Psoas muscle (tissue), 8 donors: ENCODE results near the gene ULK4. TPM values are rescaled to one million over a fixed set of nuclear protein-coding genes. Genes with fewer than 3 reads are reported as not detected.

Experiments used
- ATAC-seq, 4 donors: fragments of 200-7000 bp; cut with Tn5 transposase; one replicate each; pipeline ENCODE4 v1.9.1; 2020; ENCODE audit warnings: moderate library complexity in 3 of 4, mild to moderate bottlenecking in 2 of 4
- DNase-seq, 2 donors: peaks; one replicate each; pipeline ENCODE4 v3.0.0-alpha.2; 2020
- H3K27ac ChIP-seq: fragments of 200-600 bp; one replicate; pipeline ENCODE4 v1.8.0; 2022
- H3K27me3 ChIP-seq, 3 donors: fragments of 200-600 bp in 1 of 3; one replicate each; pipeline versions ENCODE4 v1.6.1 to v1.8.0; 2013 to 2022; ENCODE audit warnings: low read length in 2 of 3, mild to moderate bottlenecking in 2 of 3, moderate library complexity in 1 of 3; ENCODE audit not compliant: insufficient read depth in 3 of 3
- H3K36me3 ChIP-seq, 2 donors: fragments of 200-600 bp in 1 of 2; one replicate each; pipeline versions ENCODE4 v1.6.1 to v1.8.0; 2013 to 2022; ENCODE audit warnings: low read depth in 1 of 2, mild to moderate bottlenecking in 1 of 2, moderate library complexity in 1 of 2; ENCODE audit not compliant: insufficient read depth in 1 of 2
- H3K4me1 ChIP-seq: fragments of 200-600 bp; one replicate; pipeline ENCODE4 v1.8.0; 2022
- H3K4me3 ChIP-seq: fragments of 200-600 bp; one replicate; pipeline ENCODE4 v1.8.0; 2022; ENCODE audit warnings: mild to moderate bottlenecking
- H3K9me3 ChIP-seq: fragments of 200-600 bp; one replicate; pipeline ENCODE4 v1.8.0; 2022
- CTCF ChIP-seq: fragments of 200-600 bp; IDR thresholded peaks from one replicate; pipeline ENCODE4 v1.8.0; 2022; ENCODE audit warnings: antibody characterized with exemption
- WGBS, 3 donors: extraction: QIAGEN DNeasy Blood & Tissue Kit; methylation state at CpG; one replicate each; pipeline versions ENCODE4 v1.1.6 to v1.1.7; 2013; 5-methylcytosine and 5-hydroxymethylcytosine counted together
- intact Hi-C, 2 donors: fragments of 100-400 bp; cut with DNase I; formaldehyde crosslinking; loops; one replicate each; pipeline versions ENCODE4 v1.11.0 to v1.14.2; 2022
- polyA plus RNA-seq, 3 donors: library from polyadenylated mRNA; stranded (reverse); fragments of 200-250 nt; gene quantifications; one replicate each; pipeline ENCODE4 v1.2.3, GENCODE V29; 2013
- total RNA-seq, 4 donors: library from RNA; stranded (reverse); fragmentation: NEBNext Ultra II Directional in 2 of 4; extraction: Animal tissue kit (Norgen Biotek cat#: 25700) in 2 of 4; gene quantifications; one replicate each; pipeline versions ENCODE4 v1.2.1 to v1.2.4, GENCODE V29; 2021 to 2023
- donor health status: healthy with polysubstance abuse.
- donor health status: DM: no; HTN: no; CAD: no; lungs with moderate emphysema.
- donor health status: Bipolar disorder and iron deficiency.
- donor health status: healthy.
- donor health status: DM: yes; HTN: yes; CAD: no.
- donor health status: DM: no; HTN: no; CAD: no.
- donor health status: DM: no; HTN: no; CAD: no.
- donor health status: DM: yes; HTN: yes; CAD: no.

ULK4 gene
- total and polyA plus RNA-seq, 7 donors, result 0.61 to 3.2 (median 1.0) TPM

- intact Hi-C loops, result no loop called here
- 81 to 85% (median 82%) methylated on average over 4 of the region's 4 CpGs for WGBS, 3 donors
- H3K4me1 ChIP-seq, result no peaks in the 10 kb centered on the region
- H3K27ac ChIP-seq, result no peak overlapping the region
- H3K4me3 ChIP-seq, result no peak overlapping the region
- no peaks in the 10 kb centered on the region for H3K36me3 ChIP-seq
- TF ChIP-seq CTCF, result no peak
- no peaks in the 10 kb centered on the region for H3K27me3 ChIP-seq
- ATAC-seq, result no peak
- H3K9me3 ChIP-seq, result no peaks in the 10 kb centered on the region
- no peak for DNase-seq
Observed at GRCh38 chr3:42005401-42005800, 43.5 kb upstream of the ULK4 start.

GRCh38 chr3:42002790-42003189, 40.9 kb upstream of the ULK4 start:
- Histone ChIP-seq H3K4me1 (peaks cover 5% of the 10 kb centered on the region), H3K9me3 (no peaks in the 10 kb centered on the region), H3K27ac (no peak overlapping the region), H3K36me3 (no peaks in the 10 kb centered on the region), H3K4me3 (no peak overlapping the region), H3K27me3 (no peaks in the 10 kb centered on the region)
- intact Hi-C loops, result no loop called here
- no peak for DNase-seq
- TF ChIP-seq CTCF, result no peak
- WGBS, 3 donors, result 94 to 97% (median 94%) methylated on average over 4 of the region's 4 CpGs
- ATAC-seq, result no peak

- no peak for DNase-seq
- no peak for ATAC-seq
- intact Hi-C loops, result no loop called here
- H3K36me3 ChIP-seq, result no peaks in the 10 kb centered on the region
- no peak overlapping the region for H3K4me3 ChIP-seq
- H3K27ac ChIP-seq, result no peak overlapping the region
- WGBS, 3 donors, result 92 to 97% (median 96%) methylated on average over 1 of the region's 1 CpG
- no peaks in the 10 kb centered on the region for H3K9me3 ChIP-seq
- peaks cover 11% of the 10 kb centered on the region for H3K4me1 ChIP-seq
- no peaks in the 10 kb centered on the region for H3K27me3 ChIP-seq
- no peak for TF ChIP-seq CTCF
Observed at GRCh38 chr3:42001777-42002176, 39.9 kb upstream of the ULK4 start.

GRCh38 chr3:41999909-42000308, 38.0 kb upstream of the ULK4 start:
- H3K4me3 ChIP-seq, result no peak overlapping the region
- H3K36me3 ChIP-seq, result no peaks in the 10 kb centered on the region
- 87 to 92% (median 91%) methylated on average over 1 of the region's 1 CpG for WGBS, 3 donors
- ATAC-seq, result no peak
- H3K27ac ChIP-seq, result no peak overlapping the region
- H3K9me3 ChIP-seq, result no peaks in the 10 kb centered on the region
- no peak for DNase-seq
- no peak for TF ChIP-seq CTCF
- intact Hi-C loops, result no loop called here
- H3K4me1 ChIP-seq, result peaks cover 11% of the 10 kb centered on the region
- no peaks in the 10 kb centered on the region for H3K27me3 ChIP-seq
